AG04450 (cell line): Measurements from ENCODE around the gene TAOK2. TPM values are rescaled to one million over a fixed set of nuclear protein-coding genes. Genes with fewer than 3 reads are reported as not detected.

ENCODE experiments used
- CTCF ChIA-PET: fragments of 300-600, 350-600 bp; formaldehyde crosslinking; extraction: SDS; loops from one replicate; lab custom pipeline; 2022; ENCODE audit warnings: antibody characterized with exemption, inconsistent platforms; lab: Charles Lee
- POLR2A ChIA-PET: fragments of 350-600 bp; formaldehyde crosslinking; extraction: SDS; loops from one replicate; lab custom pipeline; 2021; ENCODE audit warnings: antibody characterized with exemption, inconsistent platforms; lab: Yijun Ruan, JAX
- DNase-seq: peaks from one replicate; pipeline ENCODE4 v3.0.0-alpha.2; 2011; ENCODE audit warnings: low read depth, low spot score
- H3K27ac ChIP-seq: one replicate; pipeline ENCODE4 v1.5.1; 2012; ENCODE audit warnings: low read depth, low read length, control low read depth
- H3K27me3 ChIP-seq: one replicate; pipeline ENCODE4 v1.6.0; 2012; ENCODE audit warnings: low read length; ENCODE audit not compliant: control insufficient read depth, insufficient read depth
- H3K4me3 ChIP-seq: 2 replicates; pipeline ENCODE4 v1.5.1; 2011; ENCODE audit warnings: mild to moderate bottlenecking, low read depth, low read length, control low read depth
- H3K9me3 ChIP-seq: 2 replicates; pipeline ENCODE4 v1.5.1; 2012; ENCODE audit warnings: low read length; ENCODE audit not compliant: control insufficient read depth, insufficient read depth
- CTCF ChIP-seq: IDR thresholded peaks from 2 replicates; pipeline ENCODE4 v1.5.1; 2011; ENCODE audit warnings: low read depth, low read length, control low read depth, inconsistent platforms
- polyA plus RNA-seq: library from polyadenylated mRNA; depleted of rRNA; stranded (reverse); fragments of >200 nt; gene quantifications from 2 replicates; pipeline ENCODE4 v1.2.3, GENCODE V29; 2011

Gene TAOK2
- polyA plus RNA-seq, 1 experiment = 16.9 TPM

GRCh38 chr16:29961127-29961478 is 12.6 kb upstream of the TAOK2 start:
- TF ChIP-seq CTCF = no peak
- DNase-seq = no peak
- POLR2A ChIA-PET = interaction anchor here (1.2 to 2.2 kb wide), 4 partner anchors 12 to 60 kb away, joined by 3 to 17 read pairs (median 6); partner anchors contain the start of genes KCTD13 and TAOK2

GRCh38 chr16:29961479-29962343 is 12.0 kb upstream of the TAOK2 start, which contains the start of gene TMEM219:
Gene TMEM219 (plus strand): TSS chr16:29962079. CDS start chr16:29963144, 1,065 bp downstream.
- Histone ChIP-seq H3K9me3 (no peaks in the 10 kb centered on the region), H3K27me3 (no peaks in the 10 kb centered on the region), H3K4me3 (peak within 1 kb of the TSS; percentile 77), H3K27ac (peak within 1 kb of the TSS; percentile 57)
- peak; percentile 54 for DNase-seq
- ChIA-PET CTCF (interaction anchor here (0.9 to 2.2 kb wide), 4 partner anchors 11 to 113 kb away, joined by 5 to 13 read pairs (median 10); partner anchors contain the start of gene TAOK2), POLR2A (interaction anchor here (0.7 to 2.2 kb wide), 6 partner anchors 10 to 61 kb away, joined by 3 to 17 read pairs (median 4); partner anchors contain the start of genes KCTD13 and TAOK2)
- TF ChIP-seq CTCF = peak; percentile 48

More at GRCh38 chr16:29961127-29961478, 12.6 kb upstream of the TAOK2 start:
- Histone ChIP-seq H3K27ac (peak overlapping the region; percentile 31), H3K4me3 (peak overlapping the region; percentile 77), H3K27me3 (no peaks in the 10 kb centered on the region), H3K9me3 (no peaks in the 10 kb centered on the region)
- CTCF ChIA-PET = interaction anchor here (0.8 to 2.2 kb wide), 4 partner anchors 11 to 112 kb away, joined by 5 to 13 read pairs (median 9); partner anchors contain the start of gene TAOK2

GRCh38 chr16:29962344-29962994 is 11.2 kb upstream of the TAOK2 start:
- Histone ChIP-seq H3K9me3 (no peaks in the 10 kb centered on the region), H3K27ac (peak overlapping the region; percentile 57), H3K27me3 (no peaks in the 10 kb centered on the region), H3K4me3 (peak overlapping the region; percentile 77)
- ChIA-PET CTCF (interaction anchor here (0.6 to 1.6 kb wide), 5 partner anchors 10 to 114 kb away, joined by 3 to 13 read pairs (median 6); partner anchors contain the start of genes SEZ6L2 and TAOK2), POLR2A (interaction anchor here (0.7 to 2.2 kb wide), 6 partner anchors 11 to 62 kb away, joined by 3 to 17 read pairs (median 4); partner anchors contain the start of genes KCTD13 and TAOK2)
- no peak for TF ChIP-seq CTCF
- DNase-seq = peak; percentile 4

- TF ChIP-seq CTCF = no peak
- ChIA-PET POLR2A (no interaction called here), CTCF (interaction anchor here (0.6 kb wide), 2 partner anchors 20 to 64 kb away, joined by 3 to 6 read pairs; partner anchors contain the start of gene SEZ6L2)
- Histone ChIP-seq H3K4me3 (peak overlapping the region; percentile 77), H3K27me3 (no peaks in the 10 kb centered on the region), H3K9me3 (no peaks in the 10 kb centered on the region), H3K27ac (peak overlapping the region; percentile 53)
- no peak for DNase-seq
Observed at GRCh38 chr16:29963021-29963743, 10.5 kb upstream of the TAOK2 start.
